Stomach (tissue), 4 donors: ENCODE data around the gene HES6.

Experiments
- EP300 ChIP-seq: sonication (generic); formaldehyde crosslinking; IDR thresholded peaks from one replicate; pipeline ENCODE4 v1.6.1; 2017; ENCODE audit warnings: antibody characterized with exemption
- TF ChIP-seq, protein P1 (sequence below), 7 experiments: fragments of 450-650 bp in 4 of 7; fragments of 200-600 bp in 3 of 7; sonication (generic) in 3 of 7; IDR thresholded peaks; one replicate each; pipeline ENCODE4 v1.5.1; 2016 to 2019; ENCODE audit warnings: antibody characterized with exemption in 7 of 7, control low read depth in 2 of 7, mild to moderate bottlenecking in 1 of 7

GRCh38 chr2:238239543-238239862 is 335 bp downstream of the HES6 start:
- TF ChIP-seq, protein P1, sequence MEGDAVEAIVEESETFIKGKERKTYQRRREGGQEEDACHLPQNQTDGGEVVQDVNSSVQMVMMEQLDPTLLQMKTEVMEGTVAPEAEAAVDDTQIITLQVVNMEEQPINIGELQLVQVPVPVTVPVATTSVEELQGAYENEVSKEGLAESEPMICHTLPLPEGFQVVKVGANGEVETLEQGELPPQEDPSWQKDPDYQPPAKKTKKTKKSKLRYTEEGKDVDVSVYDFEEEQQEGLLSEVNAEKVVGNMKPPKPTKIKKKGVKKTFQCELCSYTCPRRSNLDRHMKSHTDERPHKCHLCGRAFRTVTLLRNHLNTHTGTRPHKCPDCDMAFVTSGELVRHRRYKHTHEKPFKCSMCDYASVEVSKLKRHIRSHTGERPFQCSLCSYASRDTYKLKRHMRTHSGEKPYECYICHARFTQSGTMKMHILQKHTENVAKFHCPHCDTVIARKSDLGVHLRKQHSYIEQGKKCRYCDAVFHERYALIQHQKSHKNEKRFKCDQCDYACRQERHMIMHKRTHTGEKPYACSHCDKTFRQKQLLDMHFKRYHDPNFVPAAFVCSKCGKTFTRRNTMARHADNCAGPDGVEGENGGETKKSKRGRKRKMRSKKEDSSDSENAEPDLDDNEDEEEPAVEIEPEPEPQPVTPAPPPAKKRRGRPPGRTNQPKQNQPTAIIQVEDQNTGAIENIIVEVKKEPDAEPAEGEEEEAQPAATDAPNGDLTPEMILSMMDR (IDR thresholded peaks at IDR 0.05), result no peak
- TF ChIP-seq EP300, result no peak
